ENCODE results near the gene PRRT1.

Gene PRRT1

GRCh38 chr6:32151181-32151862, 417 bp downstream of the PRRT1 start:
- H3K4me3 ChIP-seq (ENCODE audit: low read depth in 1 of 2, low read length in 1 of 2): no peak overlapping the region
- H3K4me1 ChIP-seq (ENCODE audit: control insufficient read depth in 1 of 2, insufficient read depth in 1 of 2, low read depth in 1 of 2, low read length in 1 of 2): peaks cover 25 to 27% of the 10 kb centered on the region in 2 experiments
- no peaks in the 10 kb centered on the region for H3K36me3 ChIP-seq
- H3K9me3 ChIP-seq: no peaks in the 10 kb centered on the region
- no peak for TF ChIP-seq CTCF (IDR thresholded peaks at IDR 0.05)
- H3K27ac ChIP-seq: no peak overlapping the region
- H3K27me3 ChIP-seq: peaks cover 90% of the 10 kb centered on the region

GRCh38 chr6:32149932-32150870, 1.5 kb downstream of the PRRT1 start:
- TF ChIP-seq CTCF (IDR thresholded peaks at IDR 0.05): no peak
- no peak overlapping the region for H3K27ac ChIP-seq
- peaks cover 25 to 27% of the 10 kb centered on the region in 2 experiments for H3K4me1 ChIP-seq (ENCODE audit: control insufficient read depth in 1 of 2, insufficient read depth in 1 of 2, low read depth in 1 of 2, low read length in 1 of 2)
- H3K27me3 ChIP-seq: peaks cover 95% of the 10 kb centered on the region
- no peak overlapping the region for H3K4me3 ChIP-seq (ENCODE audit: low read depth in 1 of 2, low read length in 1 of 2)
- H3K9me3 ChIP-seq: no peaks in the 10 kb centered on the region
- H3K36me3 ChIP-seq: no peaks in the 10 kb centered on the region

- H3K36me3 ChIP-seq: no peaks in the 10 kb centered on the region
- H3K4me1 ChIP-seq (ENCODE audit: control insufficient read depth in 1 of 2, insufficient read depth in 1 of 2, low read depth in 1 of 2, low read length in 1 of 2): peaks cover 16 to 20% of the 10 kb centered on the region in 2 experiments
- no peaks in the 10 kb centered on the region for H3K9me3 ChIP-seq
- H3K4me3 ChIP-seq (ENCODE audit: low read depth in 1 of 2, low read length in 1 of 2): peak overlapping the region; percentile 40 to 46
- peaks cover 85% of the 10 kb centered on the region for H3K27me3 ChIP-seq
- TF ChIP-seq CTCF (IDR thresholded peaks at IDR 0.05): no peak
- H3K27ac ChIP-seq: no peak overlapping the region
Measured at GRCh38 chr6:32149092-32149755, 2.5 kb downstream of the PRRT1 start.

- H3K4me3 ChIP-seq (ENCODE audit: low read depth in 1 of 2, low read length in 1 of 2): peak overlapping the region; percentile 40 to 46
- H3K27ac ChIP-seq: no peak overlapping the region
- H3K4me1 ChIP-seq (ENCODE audit: control insufficient read depth in 1 of 2, insufficient read depth in 1 of 2, low read depth in 1 of 2, low read length in 1 of 2): peaks cover 10 to 12% of the 10 kb centered on the region in 2 experiments
- no peaks in the 10 kb centered on the region for H3K9me3 ChIP-seq
- peaks cover 77% of the 10 kb centered on the region for H3K27me3 ChIP-seq
- H3K36me3 ChIP-seq: no peaks in the 10 kb centered on the region
- TF ChIP-seq CTCF (IDR thresholded peaks at IDR 0.05): no peak
Measured at GRCh38 chr6:32148289-32149091, 3.2 kb downstream of the PRRT1 start.
